T-helper 2 cell treated with Interferon-gamma antibody and Interleukin-4, amounts not matched to agents 5 μg/mL and 100 μg/mL, for 36 hours (primary cell): ENCODE data around the gene MGAT5.

ENCODE experiments used
- DNase-seq: peaks from one replicate; pipeline ENCODE4 v3.0.0; 2021; ENCODE audit warnings: low spot score
- H3K27ac Mint-ChIP-seq: one replicate; pipeline ENCODE4 v1.8.0; 2021; ENCODE audit warnings: mild to moderate bottlenecking, mixed read lengths
- H3K27me3 Mint-ChIP-seq: one replicate; pipeline ENCODE4 v1.8.0; 2021; ENCODE audit warnings: low read depth, mixed read lengths
- H3K36me3 Mint-ChIP-seq: one replicate; pipeline ENCODE4 v1.8.0; 2021; ENCODE audit warnings: low read depth, mixed read lengths
- H3K4me1 Mint-ChIP-seq: one replicate; pipeline ENCODE4 v1.8.0; 2021; ENCODE audit warnings: low read depth, mixed read lengths
- H3K4me3 Mint-ChIP-seq: one replicate; pipeline ENCODE4 v1.8.0; 2022; ENCODE audit warnings: mild to moderate bottlenecking, moderate library complexity, mixed read lengths
- H3K9me3 Mint-ChIP-seq: one replicate; pipeline ENCODE4 v1.8.0; 2021; ENCODE audit warnings: mixed read lengths

The MGAT5 gene

GRCh38 chr2:134489732-134490384 lies 236.0 kb downstream of the MGAT5 start:
- Mint-ChIP-seq H3K27me3 (peaks cover 20% of the 10 kb centered on the region), H3K9me3 (no peaks in the 10 kb centered on the region), H3K4me1 (no peaks in the 10 kb centered on the region), H3K27ac (no peak overlapping the region), H3K4me3 (no peak overlapping the region), H3K36me3 (no peaks in the 10 kb centered on the region)
- DNase-seq = no peak

GRCh38 chr2:134490559-134490958 lies 236.7 kb downstream of the MGAT5 start:
- Mint-ChIP-seq H3K9me3 (no peaks in the 10 kb centered on the region), H3K4me3 (no peak overlapping the region), H3K36me3 (no peaks in the 10 kb centered on the region), H3K4me1 (no peaks in the 10 kb centered on the region), H3K27me3 (peaks cover 20% of the 10 kb centered on the region), H3K27ac (no peak overlapping the region)
- no peak for DNase-seq

GRCh38 chr2:134491022-134491421 lies 237.2 kb downstream of the MGAT5 start:
- Mint-ChIP-seq H3K27me3 (peaks cover 19% of the 10 kb centered on the region), H3K9me3 (no peaks in the 10 kb centered on the region), H3K4me3 (no peak overlapping the region), H3K27ac (no peak overlapping the region), H3K4me1 (no peaks in the 10 kb centered on the region), H3K36me3 (no peaks in the 10 kb centered on the region)
- DNase-seq = no peak

- no peaks in the 10 kb centered on the region for H3K9me3 Mint-ChIP-seq
- peaks cover 16% of the 10 kb centered on the region for H3K27me3 Mint-ChIP-seq
- no peak overlapping the region for H3K27ac Mint-ChIP-seq
- no peak for DNase-seq
- H3K4me1 Mint-ChIP-seq = no peaks in the 10 kb centered on the region
- no peaks in the 10 kb centered on the region for H3K36me3 Mint-ChIP-seq
- H3K4me3 Mint-ChIP-seq = no peak overlapping the region
Measured at GRCh38 chr2:134491771-134492441, 238.0 kb downstream of the MGAT5 start.

- H3K9me3 Mint-ChIP-seq = no peaks in the 10 kb centered on the region
- no peak for DNase-seq
- H3K4me1 Mint-ChIP-seq = no peaks in the 10 kb centered on the region
- peaks cover 11% of the 10 kb centered on the region for H3K27me3 Mint-ChIP-seq
- H3K27ac Mint-ChIP-seq = no peak overlapping the region
- no peaks in the 10 kb centered on the region for H3K36me3 Mint-ChIP-seq
- no peak overlapping the region for H3K4me3 Mint-ChIP-seq
Measured at GRCh38 chr2:134493797-134494196, 239.9 kb downstream of the MGAT5 start.

GRCh38 chr2:134498654-134499053 lies 244.8 kb downstream of the MGAT5 start:
- DNase-seq = no peak
- Mint-ChIP-seq H3K27ac (no peak overlapping the region), H3K36me3 (no peaks in the 10 kb centered on the region), H3K27me3 (no peaks in the 10 kb centered on the region), H3K9me3 (no peaks in the 10 kb centered on the region), H3K4me3 (no peak overlapping the region), H3K4me1 (no peaks in the 10 kb centered on the region)

- Mint-ChIP-seq H3K4me3 (no peak overlapping the region), H3K27ac (no peak overlapping the region), H3K36me3 (no peaks in the 10 kb centered on the region), H3K27me3 (no peaks in the 10 kb centered on the region), H3K9me3 (no peaks in the 10 kb centered on the region), H3K4me1 (no peaks in the 10 kb centered on the region)
- no peak for DNase-seq
Measured at GRCh38 chr2:134499307-134499926, 245.5 kb downstream of the MGAT5 start.

- Mint-ChIP-seq H3K27me3 (no peaks in the 10 kb centered on the region), H3K27ac (no peak overlapping the region), H3K4me1 (no peaks in the 10 kb centered on the region), H3K4me3 (no peak overlapping the region), H3K36me3 (no peaks in the 10 kb centered on the region), H3K9me3 (no peaks in the 10 kb centered on the region)
- no peak for DNase-seq
Measured at GRCh38 chr2:134500211-134500935, 246.5 kb downstream of the MGAT5 start.

- Mint-ChIP-seq H3K27ac (no peak overlapping the region), H3K36me3 (no peaks in the 10 kb centered on the region), H3K9me3 (no peaks in the 10 kb centered on the region), H3K27me3 (no peaks in the 10 kb centered on the region), H3K4me3 (no peak overlapping the region), H3K4me1 (no peaks in the 10 kb centered on the region)
- no peak for DNase-seq
Measured at GRCh38 chr2:134501476-134502091, 247.7 kb downstream of the MGAT5 start.

GRCh38 chr2:134502104-134502503 lies 248.2 kb downstream of the MGAT5 start:
- no peaks in the 10 kb centered on the region for H3K4me1 Mint-ChIP-seq
- no peaks in the 10 kb centered on the region for H3K9me3 Mint-ChIP-seq
- no peaks in the 10 kb centered on the region for H3K36me3 Mint-ChIP-seq
- H3K27me3 Mint-ChIP-seq = no peaks in the 10 kb centered on the region
- no peak overlapping the region for H3K27ac Mint-ChIP-seq
- no peak for DNase-seq
- H3K4me3 Mint-ChIP-seq = no peak overlapping the region
